Panc1 (cell line): ENCODE results near the gene SLC25A42.

Experiments
- POLR2AphosphoS5 ChIP-seq: IDR thresholded peaks from 2 replicates; pipeline ENCODE4 v1.6.1; 2012; ENCODE audit warnings: mild to moderate bottlenecking, low read depth, low read length, moderate library complexity
- SIN3A ChIP-seq: IDR thresholded peaks from 2 replicates; pipeline ENCODE4 v1.6.1; 2012; ENCODE audit warnings: low read depth, mild to moderate bottlenecking, low read length, moderate library complexity, borderline replicate concordance; ENCODE audit not compliant: insufficient read depth
- TF ChIP-seq, protein P1 (sequence below), 2 experiments: IDR thresholded peaks; 2 replicates each; pipeline ENCODE4 v1.6.1; 2011 to 2012; ENCODE audit warnings: low read depth in 2 of 2, control low read depth in 1 of 2, low read length in 1 of 2, mild to moderate bottlenecking in 1 of 2, moderate library complexity in 1 of 2; ENCODE audit not compliant: insufficient read depth in 1 of 2
- TF ChIP-seq, protein P2 (sequence below): fragments of 450-650 bp; IDR thresholded peaks from 2 replicates; pipeline ENCODE4 v1.5.1; 2017; ENCODE audit warnings: mild to moderate bottlenecking

DNA sequence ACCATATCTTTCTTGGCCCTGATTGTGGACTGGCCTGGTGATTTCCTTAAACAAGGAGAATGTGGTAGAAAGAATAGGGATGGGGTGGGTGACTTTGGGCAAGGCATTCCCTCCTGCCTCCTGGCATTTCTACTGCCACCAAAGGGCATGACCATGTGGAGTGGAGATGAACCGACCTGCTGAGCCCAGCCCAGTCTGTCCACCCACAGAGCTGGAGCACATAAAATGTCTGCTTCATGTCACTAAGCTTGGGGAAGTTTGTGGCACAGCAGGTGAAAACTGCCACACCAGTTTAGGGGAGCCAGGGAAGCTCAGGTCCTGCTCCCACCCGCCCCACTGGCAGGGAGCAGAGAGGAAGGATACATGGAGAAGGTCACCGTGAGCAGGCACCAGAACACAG is 68.2 kb downstream of the SLC25A42 start:
- TF ChIP-seq, protein P1, sequence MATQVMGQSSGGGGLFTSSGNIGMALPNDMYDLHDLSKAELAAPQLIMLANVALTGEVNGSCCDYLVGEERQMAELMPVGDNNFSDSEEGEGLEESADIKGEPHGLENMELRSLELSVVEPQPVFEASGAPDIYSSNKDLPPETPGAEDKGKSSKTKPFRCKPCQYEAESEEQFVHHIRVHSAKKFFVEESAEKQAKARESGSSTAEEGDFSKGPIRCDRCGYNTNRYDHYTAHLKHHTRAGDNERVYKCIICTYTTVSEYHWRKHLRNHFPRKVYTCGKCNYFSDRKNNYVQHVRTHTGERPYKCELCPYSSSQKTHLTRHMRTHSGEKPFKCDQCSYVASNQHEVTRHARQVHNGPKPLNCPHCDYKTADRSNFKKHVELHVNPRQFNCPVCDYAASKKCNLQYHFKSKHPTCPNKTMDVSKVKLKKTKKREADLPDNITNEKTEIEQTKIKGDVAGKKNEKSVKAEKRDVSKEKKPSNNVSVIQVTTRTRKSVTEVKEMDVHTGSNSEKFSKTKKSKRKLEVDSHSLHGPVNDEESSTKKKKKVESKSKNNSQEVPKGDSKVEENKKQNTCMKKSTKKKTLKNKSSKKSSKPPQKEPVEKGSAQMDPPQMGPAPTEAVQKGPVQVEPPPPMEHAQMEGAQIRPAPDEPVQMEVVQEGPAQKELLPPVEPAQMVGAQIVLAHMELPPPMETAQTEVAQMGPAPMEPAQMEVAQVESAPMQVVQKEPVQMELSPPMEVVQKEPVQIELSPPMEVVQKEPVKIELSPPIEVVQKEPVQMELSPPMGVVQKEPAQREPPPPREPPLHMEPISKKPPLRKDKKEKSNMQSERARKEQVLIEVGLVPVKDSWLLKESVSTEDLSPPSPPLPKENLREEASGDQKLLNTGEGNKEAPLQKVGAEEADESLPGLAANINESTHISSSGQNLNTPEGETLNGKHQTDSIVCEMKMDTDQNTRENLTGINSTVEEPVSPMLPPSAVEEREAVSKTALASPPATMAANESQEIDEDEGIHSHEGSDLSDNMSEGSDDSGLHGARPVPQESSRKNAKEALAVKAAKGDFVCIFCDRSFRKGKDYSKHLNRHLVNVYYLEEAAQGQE (IDR thresholded peaks at IDR 0.05; ENCODE audit: insufficient read depth in 1 of 2, low read depth in 2 of 2, low read length in 1 of 2): no peak
- TF ChIP-seq POLR2AphosphoS5 (no peak), SIN3A (no peak)
- TF ChIP-seq, protein P2, sequence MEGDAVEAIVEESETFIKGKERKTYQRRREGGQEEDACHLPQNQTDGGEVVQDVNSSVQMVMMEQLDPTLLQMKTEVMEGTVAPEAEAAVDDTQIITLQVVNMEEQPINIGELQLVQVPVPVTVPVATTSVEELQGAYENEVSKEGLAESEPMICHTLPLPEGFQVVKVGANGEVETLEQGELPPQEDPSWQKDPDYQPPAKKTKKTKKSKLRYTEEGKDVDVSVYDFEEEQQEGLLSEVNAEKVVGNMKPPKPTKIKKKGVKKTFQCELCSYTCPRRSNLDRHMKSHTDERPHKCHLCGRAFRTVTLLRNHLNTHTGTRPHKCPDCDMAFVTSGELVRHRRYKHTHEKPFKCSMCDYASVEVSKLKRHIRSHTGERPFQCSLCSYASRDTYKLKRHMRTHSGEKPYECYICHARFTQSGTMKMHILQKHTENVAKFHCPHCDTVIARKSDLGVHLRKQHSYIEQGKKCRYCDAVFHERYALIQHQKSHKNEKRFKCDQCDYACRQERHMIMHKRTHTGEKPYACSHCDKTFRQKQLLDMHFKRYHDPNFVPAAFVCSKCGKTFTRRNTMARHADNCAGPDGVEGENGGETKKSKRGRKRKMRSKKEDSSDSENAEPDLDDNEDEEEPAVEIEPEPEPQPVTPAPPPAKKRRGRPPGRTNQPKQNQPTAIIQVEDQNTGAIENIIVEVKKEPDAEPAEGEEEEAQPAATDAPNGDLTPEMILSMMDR: no peak
